Prostate gland (tissue), 2 donors: ENCODE results near the gene GRIA3.

Source experiments
- POLR2A ChIP-seq: fragments of 450-650 bp; IDR thresholded peaks from one replicate; pipeline ENCODE4 v1.6.1; 2016; ENCODE audit warnings: antibody characterized with exemption, mild to moderate bottlenecking
- POLR2AphosphoS5 ChIP-seq: sonication (generic); formaldehyde crosslinking; IDR thresholded peaks from one replicate; pipeline ENCODE4 v1.6.1; 2017; ENCODE audit warnings: antibody characterized with exemption
- TF ChIP-seq, protein P1 (sequence below), 4 experiments: fragments of 200-600 bp in 2 of 4; fragments of 450-650 bp in 2 of 4; sonication (generic) in 2 of 4; IDR thresholded peaks; 1 replicate in 3 of 4; 2 replicates in 1 of 4; pipeline ENCODE4 v1.5.1; 2016 to 2019; ENCODE audit warnings: antibody characterized with exemption in 4 of 4, mild to moderate bottlenecking in 2 of 4, moderate library complexity in 2 of 4

DNA sequence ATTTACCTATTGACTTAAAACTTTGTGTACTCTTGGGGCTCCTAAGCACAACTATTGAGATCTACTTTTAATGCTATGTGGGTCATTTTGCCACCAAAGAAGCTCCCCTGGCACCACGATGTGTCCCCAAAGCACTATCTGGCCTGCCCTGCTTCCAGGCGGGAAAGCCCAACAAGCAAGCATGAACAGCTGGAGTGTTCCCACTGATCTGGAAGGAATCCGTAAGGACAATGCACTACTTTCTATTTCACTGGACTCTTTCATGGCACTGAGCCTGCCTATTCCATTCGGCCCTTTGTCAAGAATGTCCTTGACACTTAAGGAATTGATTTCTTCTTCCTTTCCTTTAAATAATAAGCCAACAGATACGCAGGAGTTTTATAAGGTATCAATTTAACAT lies 38.8 kb downstream of the GRIA3 start:
- TF ChIP-seq POLR2A: no peak
- TF ChIP-seq, protein P1, sequence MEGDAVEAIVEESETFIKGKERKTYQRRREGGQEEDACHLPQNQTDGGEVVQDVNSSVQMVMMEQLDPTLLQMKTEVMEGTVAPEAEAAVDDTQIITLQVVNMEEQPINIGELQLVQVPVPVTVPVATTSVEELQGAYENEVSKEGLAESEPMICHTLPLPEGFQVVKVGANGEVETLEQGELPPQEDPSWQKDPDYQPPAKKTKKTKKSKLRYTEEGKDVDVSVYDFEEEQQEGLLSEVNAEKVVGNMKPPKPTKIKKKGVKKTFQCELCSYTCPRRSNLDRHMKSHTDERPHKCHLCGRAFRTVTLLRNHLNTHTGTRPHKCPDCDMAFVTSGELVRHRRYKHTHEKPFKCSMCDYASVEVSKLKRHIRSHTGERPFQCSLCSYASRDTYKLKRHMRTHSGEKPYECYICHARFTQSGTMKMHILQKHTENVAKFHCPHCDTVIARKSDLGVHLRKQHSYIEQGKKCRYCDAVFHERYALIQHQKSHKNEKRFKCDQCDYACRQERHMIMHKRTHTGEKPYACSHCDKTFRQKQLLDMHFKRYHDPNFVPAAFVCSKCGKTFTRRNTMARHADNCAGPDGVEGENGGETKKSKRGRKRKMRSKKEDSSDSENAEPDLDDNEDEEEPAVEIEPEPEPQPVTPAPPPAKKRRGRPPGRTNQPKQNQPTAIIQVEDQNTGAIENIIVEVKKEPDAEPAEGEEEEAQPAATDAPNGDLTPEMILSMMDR (IDR thresholded peaks at IDR 0.05): no peak
- TF ChIP-seq POLR2AphosphoS5: no peak
